DND-41 (cell line): ENCODE measurements around the gene C11orf24.

Experiments used
- ATAC-seq: fragments of 200-7000 bp; cut with Tn5 transposase; 3 replicates; pipeline ENCODE4 v1.9.1; 2021; ENCODE audit warnings: low read depth; ENCODE audit not compliant: insufficient read depth
- DNase-seq: peaks from one replicate; pipeline ENCODE4 v3.0.0-alpha.2; 2020
- H2AFZ ChIP-seq: 2 replicates; pipeline ENCODE4 v1.6.0; 2012; ENCODE audit warnings: low read depth, low read length
- H3K27ac ChIP-seq: 2 replicates; pipeline ENCODE4 v1.5.1; 2012; ENCODE audit warnings: low read length, inconsistent platforms
- H3K27me3 ChIP-seq: fragments of 200-600 bp; sonication (generic); 2 replicates; pipeline ENCODE4 v1.6.0; 2012; ENCODE audit warnings: low read length, mild to moderate bottlenecking, inconsistent platforms; ENCODE audit not compliant: insufficient read depth, poor library complexity
- H3K36me3 ChIP-seq: 2 replicates; pipeline ENCODE4 v1.5.1; 2012; ENCODE audit warnings: low read length, inconsistent platforms; ENCODE audit not compliant: insufficient read depth
- H3K4me1 ChIP-seq: 2 replicates; pipeline ENCODE4 v1.5.1; 2012; ENCODE audit warnings: mild to moderate bottlenecking, low read length; ENCODE audit not compliant: insufficient read depth
- H3K4me2 ChIP-seq: 2 replicates; pipeline ENCODE4 v1.6.0; 2012; ENCODE audit warnings: mild to moderate bottlenecking, moderate library complexity, low read length, inconsistent platforms; ENCODE audit not compliant: insufficient read depth
- H3K4me3 ChIP-seq, 2 experiments: fragments of 200-600 bp in 1 of 2; shearing (Covaris generic) in 1 of 2; 2 replicates each; pipeline ENCODE4 v1.5.1; 2012 to 2016; ENCODE audit warnings: inconsistent platforms in 2 of 2, low read length in 2 of 2, mild to moderate bottlenecking in 2 of 2, low read depth in 1 of 2, moderate library complexity in 1 of 2
- H3K79me2 ChIP-seq: 2 replicates; pipeline ENCODE4 v1.6.0; 2012; ENCODE audit warnings: low read length, inconsistent platforms; ENCODE audit not compliant: insufficient read depth
- H3K9ac ChIP-seq: 2 replicates; pipeline ENCODE4 v1.6.0; 2012; ENCODE audit warnings: low read depth, mild to moderate bottlenecking, inconsistent platforms, low read length, moderate library complexity
- H3K9me3 ChIP-seq: 2 replicates; pipeline ENCODE4 v1.5.1; 2012; ENCODE audit warnings: low read length, moderate library complexity, mild to moderate bottlenecking, inconsistent platforms; ENCODE audit not compliant: insufficient read depth, severe bottlenecking
- H4K20me1 ChIP-seq: 2 replicates; pipeline ENCODE4 v1.6.0; 2012; ENCODE audit warnings: low read length; ENCODE audit not compliant: insufficient read depth
- EZH2 ChIP-seq: IDR thresholded peaks from 3 replicates; pipeline ENCODE4 v1.6.1; 2012; ENCODE audit warnings: borderline replicate concordance, low read depth, mild to moderate bottlenecking, moderate library complexity, low read length, inconsistent platforms; ENCODE audit not compliant: severe bottlenecking
- TF ChIP-seq, protein P1 (sequence below): IDR thresholded peaks from 2 replicates; pipeline ENCODE4 v1.5.1; 2012; ENCODE audit warnings: borderline replicate concordance, low read length, moderate library complexity, mild to moderate bottlenecking; ENCODE audit not compliant: poor library complexity, severe bottlenecking; ENCODE audit errors: extremely low read depth

The C11orf24 gene

DNA sequence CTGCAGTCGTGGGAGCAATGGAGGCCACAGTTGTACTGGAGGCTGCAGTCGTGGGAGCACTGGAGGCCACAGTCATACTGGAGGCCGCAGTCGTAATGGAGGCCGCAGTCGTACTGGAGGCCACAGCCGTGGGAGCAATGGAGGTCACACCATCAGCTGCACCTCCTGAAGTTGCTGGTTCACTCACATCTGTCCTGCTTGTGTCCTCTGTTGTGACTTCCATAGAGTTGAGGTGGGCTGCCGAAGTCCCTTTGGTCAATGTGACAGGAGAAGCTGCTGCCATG, 9.3 kb downstream of the C11orf24 start:
- Histone ChIP-seq H3K27ac (no peak overlapping the region), H4K20me1 (no peaks in the 10 kb centered on the region), H3K4me2 (no peak overlapping the region), H3K79me2 (no peaks in the 10 kb centered on the region), H3K9ac (no peak overlapping the region), H3K36me3 (peaks cover 45% of the 10 kb centered on the region), H3K4me1 (peaks cover 5% of the 10 kb centered on the region), H3K9me3 (no peaks in the 10 kb centered on the region), H3K4me3 (no peak overlapping the region), H3K27me3 (no peaks in the 10 kb centered on the region), H2AFZ (no peak overlapping the region)
- no peak for DNase-seq
- TF ChIP-seq, protein P1, sequence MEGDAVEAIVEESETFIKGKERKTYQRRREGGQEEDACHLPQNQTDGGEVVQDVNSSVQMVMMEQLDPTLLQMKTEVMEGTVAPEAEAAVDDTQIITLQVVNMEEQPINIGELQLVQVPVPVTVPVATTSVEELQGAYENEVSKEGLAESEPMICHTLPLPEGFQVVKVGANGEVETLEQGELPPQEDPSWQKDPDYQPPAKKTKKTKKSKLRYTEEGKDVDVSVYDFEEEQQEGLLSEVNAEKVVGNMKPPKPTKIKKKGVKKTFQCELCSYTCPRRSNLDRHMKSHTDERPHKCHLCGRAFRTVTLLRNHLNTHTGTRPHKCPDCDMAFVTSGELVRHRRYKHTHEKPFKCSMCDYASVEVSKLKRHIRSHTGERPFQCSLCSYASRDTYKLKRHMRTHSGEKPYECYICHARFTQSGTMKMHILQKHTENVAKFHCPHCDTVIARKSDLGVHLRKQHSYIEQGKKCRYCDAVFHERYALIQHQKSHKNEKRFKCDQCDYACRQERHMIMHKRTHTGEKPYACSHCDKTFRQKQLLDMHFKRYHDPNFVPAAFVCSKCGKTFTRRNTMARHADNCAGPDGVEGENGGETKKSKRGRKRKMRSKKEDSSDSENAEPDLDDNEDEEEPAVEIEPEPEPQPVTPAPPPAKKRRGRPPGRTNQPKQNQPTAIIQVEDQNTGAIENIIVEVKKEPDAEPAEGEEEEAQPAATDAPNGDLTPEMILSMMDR: no peak
- no peak for TF ChIP-seq EZH2
- ATAC-seq: no peak

- H2AFZ ChIP-seq: no peak overlapping the region
- no peak overlapping the region for H3K27ac ChIP-seq
- no peaks in the 10 kb centered on the region for H3K27me3 ChIP-seq
- no peaks in the 10 kb centered on the region for H3K9me3 ChIP-seq
- H3K4me2 ChIP-seq: no peak overlapping the region
- H3K4me1 ChIP-seq: peaks cover 6% of the 10 kb centered on the region
- TF ChIP-seq, protein P1: no peak
- no peak for TF ChIP-seq EZH2
- H3K36me3 ChIP-seq: peaks cover 39% of the 10 kb centered on the region
- ATAC-seq (no peak), DNase-seq (no peak)
- H3K4me3 ChIP-seq: no peak overlapping the region
- H3K9ac ChIP-seq: no peak overlapping the region
- no peaks in the 10 kb centered on the region for H3K79me2 ChIP-seq
- peaks cover 2% of the 10 kb centered on the region; the same call in 1 of the 2 replicates for H4K20me1 ChIP-seq
These were observed 9.8 kb downstream of the C11orf24 start for GRCh38 chr11:68261749-68262543.

- Histone ChIP-seq H3K27me3 (no peaks in the 10 kb centered on the region), H3K36me3 (peaks cover 36% of the 10 kb centered on the region), H3K4me1 (peaks cover 6% of the 10 kb centered on the region), H4K20me1 (peaks cover 3% of the 10 kb centered on the region; the same call in 1 of the 2 replicates), H3K79me2 (no peaks in the 10 kb centered on the region), H3K9me3 (no peaks in the 10 kb centered on the region), H3K4me2 (no peak overlapping the region), H3K27ac (no peak overlapping the region), H3K4me3 (no peak overlapping the region), H3K9ac (no peak overlapping the region), H2AFZ (no peak overlapping the region)
- no peak for TF ChIP-seq EZH2
- TF ChIP-seq, protein P1: no peak
- ATAC-seq (no peak), DNase-seq (no peak)
These were observed 10.8 kb downstream of the C11orf24 start for GRCh38 chr11:68261006-68261405.

DNA sequence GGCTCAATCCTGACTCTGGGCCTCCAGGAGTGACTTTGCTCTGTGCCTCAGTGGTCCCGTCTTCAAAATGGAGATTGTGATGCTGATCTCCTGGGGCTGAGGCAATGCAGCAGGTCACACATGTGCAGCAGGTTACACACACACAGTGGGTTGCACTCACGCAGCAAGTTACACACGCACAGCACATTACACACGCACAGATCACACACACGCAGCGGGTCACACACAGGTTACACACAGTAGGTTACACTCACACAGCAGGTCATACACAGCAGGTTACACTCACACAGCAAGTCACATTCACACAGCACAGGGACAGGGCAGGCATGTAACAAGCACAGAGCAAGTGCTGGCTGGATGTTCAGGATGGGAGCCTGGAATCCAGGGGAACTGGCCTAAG, 11.3 kb downstream of the C11orf24 start:
- H3K4me2 ChIP-seq: no peak overlapping the region
- H3K27ac ChIP-seq: no peak overlapping the region
- peaks cover 3% of the 10 kb centered on the region; the same call in 1 of the 2 replicates for H4K20me1 ChIP-seq
- ATAC-seq: no peak
- no peaks in the 10 kb centered on the region for H3K9me3 ChIP-seq
- TF ChIP-seq, protein P1: no peak
- DNase-seq: no peak
- H3K9ac ChIP-seq: no peak overlapping the region
- no peak overlapping the region for H3K4me3 ChIP-seq
- peaks cover 6% of the 10 kb centered on the region for H3K4me1 ChIP-seq
- H3K27me3 ChIP-seq: no peaks in the 10 kb centered on the region
- H2AFZ ChIP-seq: no peak overlapping the region
- no peaks in the 10 kb centered on the region for H3K79me2 ChIP-seq
- H3K36me3 ChIP-seq: peaks cover 33% of the 10 kb centered on the region
